ENCODE results near the gene CEP95.

Gene CEP95

GRCh38 chr17:64496786-64497564, 9.8 kb upstream of the CEP95 start, which contains the start of gene POLG2:
Gene POLG2 (minus strand): TSS chr17:64497054. CDS start chr17:64496968, 86 bp downstream.
- DNase-seq, result peak; percentile 96

- DNase-seq, result no peak
Observed at GRCh38 chr17:64497565-64498035, 9.2 kb upstream of the CEP95 start.

GRCh38 chr17:64498308-64499203, 8.2 kb upstream of the CEP95 start:
- peak in 1 of 2 donors; percentile 32 for DNase-seq

GRCh38 chr17:64499805-64500486, 6.8 kb upstream of the CEP95 start:
- peak in 1 of 2 donors; percentile 28 for DNase-seq

GRCh38 chr17:64500487-64500859, 6.3 kb upstream of the CEP95 start:
- peak in 1 of 2 donors; percentile 17 for DNase-seq

GRCh38 chr17:64500862-64501765, 5.7 kb upstream of the CEP95 start:
- peak in 1 of 2 donors; percentile 26 for DNase-seq

GRCh38 chr17:64502021-64502420, 4.8 kb upstream of the CEP95 start:
- DNase-seq, result peak in 1 of 2 donors; percentile 24

- peak in 1 of 2 donors; percentile 13 for DNase-seq
Observed at GRCh38 chr17:64502809-64503208, 4.0 kb upstream of the CEP95 start.

- DNase-seq, result peak in 1 of 2 donors; percentile 15
Observed at GRCh38 chr17:64503341-64503740, 3.4 kb upstream of the CEP95 start.

GRCh38 chr17:64503821-64504768, 2.7 kb upstream of the CEP95 start:
- peak in 1 of 2 donors; percentile 14 for DNase-seq

GRCh38 chr17:64504769-64505339, 1.9 kb upstream of the CEP95 start:
- no peak for DNase-seq

GRCh38 chr17:64505340-64506200, 1.2 kb upstream of the CEP95 start:
- peak; percentile 91 to 92 for DNase-seq

GRCh38 chr17:64506201-64506575, 589 bp upstream of the CEP95 start, which contains the start of gene DDX5:
Gene DDX5 (minus strand): TSS chr17:64506289. CDS start chr17:64506119, 170 bp downstream.
- DNase-seq, result peak; percentile 98

GRCh38 chr17:64507413-64507782, 621 bp downstream of the CEP95 start:
- peak; percentile 51 to 83 for DNase-seq

- DNase-seq, result no peak
Observed at GRCh38 chr17:64508683-64509082, 1.9 kb downstream of the CEP95 start.

GRCh38 chr17:64509179-64509578, 2.4 kb downstream of the CEP95 start:
- DNase-seq, result no peak

GRCh38 chr17:64515419-64515818, 8.6 kb downstream of the CEP95 start:
- DNase-seq, result no peak

GRCh38 chr17:64515829-64516228, 9.1 kb downstream of the CEP95 start:
- DNase-seq, result no peak

GRCh38 chr17:64519601-64520000, 12.8 kb downstream of the CEP95 start:
- no peak for DNase-seq

Measured in CD4-positive, alpha-beta T cell treated with Interleukin-4 for 1 hour (primary cell).